Suppressor macrophage treated with lipopolysaccharide for 4 hours (primary cell): Measurements from ENCODE around the gene OBSCN.

ENCODE experiments used
- DNase-seq: peaks from one replicate; pipeline ENCODE4 v3.0.0-alpha.2; 2020

OBSCN gene

GRCh38 chr1:228344631-228345072 lies 136.8 kb downstream of the OBSCN start:
- DNase-seq = no peak

DNA sequence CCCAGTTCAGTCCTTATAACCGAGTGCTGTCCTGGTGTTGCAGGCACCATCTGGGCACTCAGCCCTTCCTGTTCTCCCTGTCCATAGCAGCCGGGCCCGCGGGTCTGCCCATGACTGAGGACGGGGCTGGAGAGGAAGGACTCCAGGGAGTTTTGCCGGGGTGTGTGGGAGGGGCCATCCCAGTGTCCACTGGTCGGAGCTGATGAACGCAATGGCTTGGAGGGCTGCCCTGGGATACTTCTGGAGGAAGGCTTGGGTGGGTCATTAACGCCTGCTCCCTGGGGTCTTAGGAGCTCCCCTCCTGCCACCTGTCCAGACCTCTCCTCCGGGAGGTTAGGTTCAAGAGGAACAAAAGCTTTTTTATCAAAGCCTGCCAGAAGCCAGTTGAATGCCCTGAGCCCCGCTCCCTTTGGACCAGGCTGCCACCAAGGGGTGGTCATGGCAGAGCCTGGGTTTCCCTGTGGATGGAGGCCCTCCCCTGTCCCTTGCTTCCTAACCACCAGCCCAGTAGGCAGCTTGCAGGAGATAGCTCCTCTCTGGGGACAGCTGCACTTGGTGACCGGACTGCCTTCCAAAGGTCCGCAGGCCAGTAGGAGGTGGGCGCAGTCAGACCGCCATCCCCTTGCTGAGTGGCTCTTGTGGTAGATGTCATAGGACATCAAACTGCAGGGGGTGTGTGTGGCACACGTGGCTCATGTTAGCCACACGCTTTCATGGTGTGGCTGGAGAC lies 137.5 kb downstream of the OBSCN start:
- no peak for DNase-seq

- DNase-seq = no peak
Observed at GRCh38 chr1:228346731-228347130, 138.9 kb downstream of the OBSCN start.

DNA sequence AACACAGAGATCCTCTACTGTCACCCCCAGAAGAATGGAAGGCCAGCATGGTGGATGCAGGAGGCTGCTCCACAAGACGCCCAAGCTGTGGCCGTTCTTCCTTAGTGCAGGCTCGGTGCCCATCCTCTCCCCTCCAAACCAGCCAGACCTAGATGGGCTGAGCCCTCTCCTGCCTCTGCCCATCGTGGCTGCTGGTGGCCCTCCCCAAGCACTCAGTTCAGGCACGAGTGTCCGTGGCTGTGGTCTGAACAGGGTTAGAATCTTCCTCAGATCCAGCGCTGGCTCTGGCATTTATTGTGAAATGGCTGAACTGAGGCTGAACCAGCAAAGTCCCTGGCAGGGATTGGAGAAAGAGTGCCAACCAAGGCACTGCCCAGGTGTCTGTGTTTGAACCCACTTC lies 139.3 kb downstream of the OBSCN start:
- no peak for DNase-seq

GRCh38 chr1:228348708-228349467 lies 141.0 kb downstream of the OBSCN start:
- DNase-seq = no peak

- DNase-seq = no peak
Observed at GRCh38 chr1:228349701-228350171, 141.9 kb downstream of the OBSCN start.

DNA sequence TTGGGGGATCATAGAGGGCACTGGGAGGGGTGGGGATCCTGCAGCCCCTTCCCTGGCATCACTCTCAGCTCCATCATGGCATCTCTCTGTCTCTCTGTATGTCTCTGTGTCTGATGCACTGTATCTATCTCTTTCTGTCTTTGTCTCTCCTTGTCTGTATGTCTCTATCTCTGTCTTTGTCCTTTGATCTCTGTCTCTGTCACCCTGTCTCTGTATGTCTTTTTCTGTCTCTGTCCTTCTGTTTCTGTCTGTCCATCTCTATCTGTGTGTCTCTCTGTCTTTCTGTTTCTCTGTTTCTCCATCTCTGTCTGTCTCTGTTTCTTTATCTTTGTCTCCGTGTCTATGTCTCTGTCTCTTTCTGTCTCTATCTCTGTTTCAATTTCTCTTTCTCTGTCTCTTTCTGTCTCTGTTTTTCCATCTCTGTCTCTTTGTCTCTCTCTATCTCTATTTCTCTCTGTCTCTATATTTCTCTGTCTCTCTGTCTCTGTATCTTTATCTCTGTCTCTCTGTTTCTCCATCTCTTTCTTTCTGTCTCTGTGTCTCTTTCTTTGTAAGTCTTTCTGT lies 142.4 kb downstream of the OBSCN start:
- no peak for DNase-seq

- DNase-seq = no peak
Observed at GRCh38 chr1:228350831-228351781, 143.3 kb downstream of the OBSCN start.

DNA sequence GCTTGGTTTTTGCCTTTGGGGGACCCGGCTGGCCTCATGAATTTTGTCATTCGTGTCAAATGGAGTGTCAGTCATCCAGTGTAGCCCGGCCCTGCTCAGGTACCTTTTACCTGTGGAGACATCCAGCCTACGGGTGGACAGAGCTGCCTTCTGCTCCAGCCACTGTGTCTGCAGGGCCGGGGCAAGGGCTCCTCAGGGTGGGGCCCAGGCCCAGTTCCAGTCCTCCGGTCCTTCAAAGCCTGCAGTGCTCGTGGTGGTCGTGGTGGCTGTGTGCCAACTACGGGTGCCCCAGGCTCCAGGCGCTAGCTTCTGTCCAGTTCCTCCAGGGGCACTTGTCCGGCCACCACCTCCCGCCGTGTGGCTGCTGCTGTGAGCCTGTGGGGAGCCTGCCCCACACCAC lies 144.0 kb downstream of the OBSCN start:
- no peak for DNase-seq

DNA sequence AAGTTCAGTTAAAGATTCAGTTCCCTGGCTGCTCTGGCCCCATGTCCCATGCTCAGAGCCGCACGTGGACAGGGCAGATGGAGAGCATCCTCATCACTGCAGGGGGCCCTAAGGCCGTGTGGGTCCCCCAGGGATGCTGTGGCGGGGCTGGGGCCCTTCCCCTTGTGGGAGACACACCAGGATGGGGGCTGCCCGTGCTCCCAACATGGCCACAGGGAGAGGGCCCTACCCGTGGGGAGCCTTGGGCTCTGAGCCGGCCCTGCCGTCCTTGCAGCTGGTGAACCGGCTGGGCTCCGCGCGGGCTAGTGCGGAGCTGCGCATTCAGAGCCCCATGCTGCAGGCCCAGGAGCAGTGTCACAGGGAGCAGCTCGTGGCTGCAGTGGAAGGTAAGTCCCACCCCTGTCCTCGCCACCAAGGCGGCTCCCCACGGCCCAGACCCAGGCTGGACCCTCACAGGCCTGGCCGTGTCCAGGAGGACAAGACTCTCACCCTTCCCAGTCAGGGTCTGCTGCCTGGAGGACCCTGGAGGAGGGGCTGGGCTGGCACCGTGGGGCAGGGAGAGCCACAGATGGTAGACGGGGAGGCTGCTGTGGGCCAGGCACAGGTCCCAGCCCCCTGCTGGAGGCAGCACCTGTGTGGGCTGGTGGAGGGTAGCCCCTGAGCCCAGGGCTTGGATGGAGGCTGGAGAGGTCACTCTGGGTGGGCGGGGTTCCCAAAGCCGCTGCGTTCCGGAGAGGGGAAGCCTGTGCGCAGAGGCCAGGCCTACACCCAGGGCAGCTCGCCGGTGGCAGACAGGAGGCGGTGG lies 145.0 kb downstream of the OBSCN start:
- DNase-seq = no peak

GRCh38 chr1:228353601-228354371 lies 145.9 kb downstream of the OBSCN start:
- DNase-seq = no peak

- no peak for DNase-seq
Observed at GRCh38 chr1:228354390-228355320, 146.8 kb downstream of the OBSCN start.

- DNase-seq = no peak
Observed at GRCh38 chr1:228356897-228357680, 149.2 kb downstream of the OBSCN start.

DNA sequence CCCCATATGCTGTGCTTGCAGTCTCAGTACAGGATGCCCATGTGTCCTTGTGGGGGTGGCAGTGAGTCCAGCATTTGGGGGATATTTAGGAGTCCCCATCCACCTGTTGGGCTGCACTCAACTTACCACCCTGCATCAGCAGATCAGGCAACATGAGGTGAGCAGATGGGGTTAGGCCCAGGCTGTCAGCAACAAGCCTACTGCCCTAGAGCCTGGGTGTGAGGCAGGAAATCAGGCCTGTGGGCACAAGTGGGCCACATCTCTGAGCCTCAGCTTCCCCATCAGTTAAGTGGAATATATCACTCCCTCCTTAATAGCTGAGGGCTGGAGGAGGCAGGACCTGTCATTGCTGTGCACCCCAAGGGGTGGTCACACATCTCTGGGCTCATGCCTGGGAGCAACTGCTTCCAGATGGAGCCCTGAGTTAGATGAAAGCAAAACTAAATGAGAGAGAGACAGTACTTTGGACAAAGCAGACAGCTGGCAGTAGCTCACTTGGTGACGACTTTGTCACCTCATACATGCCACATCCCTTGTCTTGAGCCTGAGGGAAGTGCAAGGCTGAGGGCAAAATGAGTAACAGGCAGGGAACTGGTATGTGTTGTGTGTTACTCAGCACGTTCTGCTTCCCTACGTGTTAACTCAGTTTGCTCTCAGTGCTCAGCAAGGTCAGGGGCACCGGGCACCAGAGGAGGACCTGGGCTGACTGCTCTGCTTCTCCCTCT lies 150.4 kb downstream of the OBSCN start:
- DNase-seq = no peak

GRCh38 chr1:228358764-228359612 lies 151.1 kb downstream of the OBSCN start:
- no peak for DNase-seq

DNA sequence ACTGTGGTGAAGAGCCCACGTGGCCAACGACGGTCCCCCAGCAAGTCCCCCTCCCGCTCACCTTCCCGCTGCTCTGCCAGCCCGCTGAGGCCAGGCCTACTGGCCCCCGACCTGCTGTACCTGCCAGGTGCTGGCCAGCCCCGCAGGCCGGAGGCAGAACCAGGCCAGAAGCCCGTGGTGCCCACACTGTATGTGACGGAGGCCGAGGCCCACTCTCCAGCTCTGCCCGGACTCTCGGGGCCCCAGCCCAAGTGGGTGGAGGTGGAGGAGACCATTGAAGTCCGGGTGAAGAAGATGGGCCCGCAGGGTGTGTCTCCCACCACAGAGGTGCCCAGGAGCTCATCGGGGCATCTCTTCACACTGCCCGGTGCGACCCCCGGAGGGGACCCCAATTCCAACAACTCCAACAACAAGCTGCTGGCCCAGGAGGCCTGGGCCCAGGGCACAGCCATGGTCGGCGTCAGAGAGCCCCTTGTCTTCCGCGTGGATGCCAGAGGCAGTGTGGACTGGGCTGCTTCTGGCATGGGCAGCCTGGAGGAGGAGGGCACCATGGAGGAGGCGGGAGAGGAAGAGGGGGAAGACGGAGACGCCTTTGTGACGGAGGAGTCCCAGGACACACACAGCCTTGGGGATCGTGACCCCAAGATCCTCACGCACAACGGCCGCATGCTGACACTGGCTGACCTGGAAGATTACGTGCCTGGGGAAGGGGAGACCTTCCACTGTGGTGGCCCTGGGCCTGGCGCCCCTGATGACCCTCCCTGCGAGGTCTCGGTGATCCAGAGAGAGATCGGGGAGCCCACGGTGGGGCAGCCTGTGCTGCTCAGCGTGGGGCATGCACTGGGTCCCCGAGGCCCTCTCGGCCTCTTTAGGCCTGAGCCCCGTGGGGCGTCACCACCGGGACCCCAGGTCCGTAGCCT lies 152.0 kb downstream of the OBSCN start:
- DNase-seq = no peak
